MCF 10A (cell line): Measurements from ENCODE around the gene RPL13. TPM values are rescaled to one million over a fixed set of nuclear protein-coding genes. Genes with fewer than 3 reads are reported as not detected.

Source experiments
- BruUV-seq: library from RNA; stranded (reverse); fragments of 400-500 nt; replicated peaks from 2 replicates; lab custom pipeline; 2021; lab: Mats Ljungman, UMichigan
- CTCF ChIA-PET: fragments of 300-600 bp; sonication (Branson Sonifier 250); formaldehyde crosslinking; extraction: SDS; loops from one replicate; lab custom pipeline; 2021; ENCODE audit warnings: antibody characterized with exemption, inconsistent platforms; lab: Yijun Ruan, JAX
- POLR2A ChIA-PET: fragments of 300-600, 350-650 bp; sonication (Branson Sonifier 250); formaldehyde crosslinking; extraction: SDS; loops from one replicate; lab custom pipeline; 2020; ENCODE audit warnings: antibody characterized with exemption, inconsistent platforms; lab: Yijun Ruan, JAX
- DNase-seq: peaks from one replicate; pipeline ENCODE4 v3.0.0-alpha.2; 2018; ENCODE audit not compliant: unreplicated experiment
- H3K27ac Mint-ChIP-seq: one replicate; pipeline ENCODE4 v1.8.0; 2022; ENCODE audit warnings: mild to moderate bottlenecking, low read depth, mixed read lengths; ENCODE audit not compliant: unreplicated experiment
- H3K27me3 Mint-ChIP-seq: one replicate; pipeline ENCODE4 v1.8.0; 2022; ENCODE audit warnings: mixed read lengths; ENCODE audit not compliant: insufficient read depth, unreplicated experiment
- H3K36me3 Mint-ChIP-seq: one replicate; pipeline ENCODE4 v1.8.0; 2022; ENCODE audit warnings: mild to moderate bottlenecking, moderate library complexity, mixed read lengths; ENCODE audit not compliant: insufficient read depth, unreplicated experiment
- H3K4me1 Mint-ChIP-seq: one replicate; pipeline ENCODE4 v1.8.0; 2022; ENCODE audit warnings: mixed read lengths; ENCODE audit not compliant: insufficient read depth, unreplicated experiment
- H3K4me3 Mint-ChIP-seq: one replicate; pipeline ENCODE4 v1.8.0; 2022; ENCODE audit warnings: mild to moderate bottlenecking, moderate library complexity, mixed read lengths; ENCODE audit not compliant: unreplicated experiment
- H3K9me3 Mint-ChIP-seq: one replicate; pipeline ENCODE4 v1.8.0; 2022; ENCODE audit warnings: mixed read lengths; ENCODE audit not compliant: unreplicated experiment
- intact Hi-C: fragments of 100-400 bp; cut with micrococcal nuclease; formaldehyde crosslinking; loops from 2 replicates; pipeline ENCODE4 v1.14.1; 2022
- total RNA-seq: library from RNA; stranded (reverse); gene quantifications from 2 replicates; pipeline ENCODE4 v1.2.3, GENCODE V29; 2022
- TF ChIP-seq, protein P1 (sequence below): fragments of 200-600 bp; IDR thresholded peaks from one replicate; pipeline ENCODE4 v1.8.0; 2022; ENCODE audit warnings: antibody characterized with exemption, mild to moderate bottlenecking; ENCODE audit not compliant: unreplicated experiment

Gene RPL13
- total RNA-seq, 1 experiment from 2014 or later, result 3,148 TPM

GRCh38 chr16:89571636-89572035, 11.2 kb downstream of the RPL13 start:
- H3K36me3 Mint-ChIP-seq, result no peaks in the 10 kb centered on the region
- no peaks in the 10 kb centered on the region for H3K9me3 Mint-ChIP-seq
- no TSS peak for BruUV-seq
- intact Hi-C loops, result no loop called here
- ChIA-PET CTCF (no interaction called here), POLR2A (no interaction called here)
- no peak overlapping the region for H3K4me3 Mint-ChIP-seq
- H3K27me3 Mint-ChIP-seq, result no peaks in the 10 kb centered on the region
- no peak for DNase-seq
- H3K27ac Mint-ChIP-seq, result no peak overlapping the region
- no peaks in the 10 kb centered on the region for H3K4me1 Mint-ChIP-seq
- TF ChIP-seq, protein P1, sequence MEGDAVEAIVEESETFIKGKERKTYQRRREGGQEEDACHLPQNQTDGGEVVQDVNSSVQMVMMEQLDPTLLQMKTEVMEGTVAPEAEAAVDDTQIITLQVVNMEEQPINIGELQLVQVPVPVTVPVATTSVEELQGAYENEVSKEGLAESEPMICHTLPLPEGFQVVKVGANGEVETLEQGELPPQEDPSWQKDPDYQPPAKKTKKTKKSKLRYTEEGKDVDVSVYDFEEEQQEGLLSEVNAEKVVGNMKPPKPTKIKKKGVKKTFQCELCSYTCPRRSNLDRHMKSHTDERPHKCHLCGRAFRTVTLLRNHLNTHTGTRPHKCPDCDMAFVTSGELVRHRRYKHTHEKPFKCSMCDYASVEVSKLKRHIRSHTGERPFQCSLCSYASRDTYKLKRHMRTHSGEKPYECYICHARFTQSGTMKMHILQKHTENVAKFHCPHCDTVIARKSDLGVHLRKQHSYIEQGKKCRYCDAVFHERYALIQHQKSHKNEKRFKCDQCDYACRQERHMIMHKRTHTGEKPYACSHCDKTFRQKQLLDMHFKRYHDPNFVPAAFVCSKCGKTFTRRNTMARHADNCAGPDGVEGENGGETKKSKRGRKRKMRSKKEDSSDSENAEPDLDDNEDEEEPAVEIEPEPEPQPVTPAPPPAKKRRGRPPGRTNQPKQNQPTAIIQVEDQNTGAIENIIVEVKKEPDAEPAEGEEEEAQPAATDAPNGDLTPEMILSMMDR, result no peak

- CTCF ChIA-PET, result no interaction called here
- intact Hi-C loops, result no loop called here
- TF ChIP-seq, protein P1, result no peak
- Mint-ChIP-seq H3K27me3 (no peaks in the 10 kb centered on the region), H3K4me3 (no peak overlapping the region), H3K9me3 (no peaks in the 10 kb centered on the region), H3K4me1 (no peaks in the 10 kb centered on the region), H3K27ac (no peak overlapping the region), H3K36me3 (no peaks in the 10 kb centered on the region)
- POLR2A ChIA-PET, result no interaction called here
- no peak for DNase-seq
- no TSS peak for BruUV-seq
Observed at GRCh38 chr16:89572073-89572484, 11.6 kb downstream of the RPL13 start.

DNA sequence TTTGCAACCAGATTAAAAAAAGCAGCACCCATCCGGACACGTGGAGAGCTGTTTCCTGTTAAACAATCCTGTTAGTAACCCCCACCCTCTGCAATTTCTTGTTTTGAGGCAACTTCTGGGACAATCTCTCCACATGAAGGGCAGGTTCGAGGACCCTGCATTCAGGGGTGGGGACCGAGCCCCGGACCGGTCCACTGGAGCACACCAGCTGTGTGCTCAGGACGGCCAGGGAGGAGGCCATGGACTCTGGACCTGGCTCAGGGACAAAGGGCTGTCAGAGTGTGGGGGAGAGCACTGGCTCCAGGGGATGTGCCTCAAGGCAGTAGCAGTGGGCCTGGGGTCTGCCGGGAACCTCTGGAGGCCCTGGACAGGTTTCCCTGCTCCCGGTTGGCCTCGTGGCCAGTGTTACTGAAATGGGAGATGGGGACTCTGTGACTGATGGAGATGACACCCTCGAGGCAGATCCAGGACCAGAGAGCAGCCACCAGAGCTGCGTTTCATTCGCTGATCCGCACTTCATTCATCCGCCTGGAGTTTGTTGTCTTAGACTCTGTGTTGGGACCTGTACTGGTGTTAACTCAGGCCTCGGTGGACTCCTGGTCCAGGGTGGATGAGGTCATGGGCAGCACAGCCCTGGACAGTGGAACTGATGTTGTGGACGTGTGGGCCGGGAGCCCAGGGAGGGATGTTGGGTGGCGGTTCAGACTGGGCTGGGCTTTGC, 12.2 kb downstream of the RPL13 start:
- H3K4me1 Mint-ChIP-seq, result no peaks in the 10 kb centered on the region
- BruUV-seq, result no TSS peak
- no peak overlapping the region for H3K27ac Mint-ChIP-seq
- no peaks in the 10 kb centered on the region for H3K9me3 Mint-ChIP-seq
- CTCF ChIA-PET, result interaction anchor here (0.5 kb wide), 1 partner anchor 61 kb away, joined by 3 read pairs; no protein-coding TSS in a partner anchor
- DNase-seq, result no peak
- POLR2A ChIA-PET, result no interaction called here
- H3K36me3 Mint-ChIP-seq, result no peaks in the 10 kb centered on the region
- H3K4me3 Mint-ChIP-seq, result no peak overlapping the region
- H3K27me3 Mint-ChIP-seq, result no peaks in the 10 kb centered on the region
- intact Hi-C loops, result no loop called here
- TF ChIP-seq, protein P1, result no peak

DNA sequence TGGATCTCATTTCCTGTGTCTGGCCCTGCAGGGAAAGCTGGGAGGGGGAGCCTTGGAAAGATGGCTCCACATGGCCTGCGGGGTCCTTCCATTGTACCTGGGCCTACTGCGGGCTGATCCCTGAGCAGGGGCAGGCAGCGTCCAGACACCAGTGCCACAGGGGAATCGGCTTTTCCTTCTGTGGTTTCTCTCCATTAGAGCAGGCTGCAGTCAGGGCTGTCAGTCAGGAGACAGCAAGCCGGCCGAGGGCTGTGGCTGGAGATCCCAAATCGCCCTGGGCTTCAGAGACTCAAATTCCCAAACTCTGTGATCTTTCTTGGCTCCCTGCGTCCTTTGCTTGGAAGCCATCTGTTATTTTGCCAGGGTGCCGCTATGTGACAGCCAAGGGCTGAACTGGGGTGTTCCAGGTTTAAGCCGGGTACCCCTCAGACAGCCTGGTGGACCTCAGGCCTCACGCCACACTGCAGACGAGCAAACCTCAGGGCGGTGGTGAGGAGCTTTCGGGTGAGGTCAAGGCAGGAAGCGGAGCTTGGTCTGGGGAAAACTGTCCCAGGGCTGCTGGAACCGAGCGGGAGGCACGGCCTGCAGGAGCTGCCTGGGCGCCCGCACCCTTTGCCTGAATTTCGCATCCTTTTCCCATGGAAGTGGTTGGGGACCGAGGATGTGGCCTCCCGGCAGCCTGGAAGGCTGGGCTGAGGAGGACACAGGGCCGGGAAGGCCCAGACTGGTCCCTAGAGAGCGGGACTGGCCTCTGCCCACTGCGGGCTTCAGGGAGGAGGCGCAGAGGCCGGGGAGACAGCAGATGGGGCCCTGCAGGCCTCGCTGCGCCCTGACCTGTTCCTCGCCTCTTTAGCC, 13.6 kb downstream of the RPL13 start:
- Mint-ChIP-seq H3K36me3 (peaks cover 11% of the 10 kb centered on the region), H3K4me3 (peak overlapping the region; percentile 49), H3K27ac (no peak overlapping the region), H3K9me3 (no peaks in the 10 kb centered on the region), H3K4me1 (no peaks in the 10 kb centered on the region), H3K27me3 (no peaks in the 10 kb centered on the region)
- DNase-seq, result no peak
- TF ChIP-seq, protein P1, result no peak
- POLR2A ChIA-PET, result no interaction called here
- intact Hi-C loops, result loop anchor here (1.0 kb wide), 1 partner anchor 67 kb away; no protein-coding TSS in a partner anchor
- CTCF ChIA-PET, result interaction anchor here (0.7 to 1.0 kb wide), 4 partner anchors 8 to 93 kb away, joined by 4 to 6 read pairs (median 6); no protein-coding TSS in a partner anchor
- no TSS peak for BruUV-seq
